Ovary (tissue), 9 donors: ENCODE results near the gene ATXN2. TPM values are rescaled to one million over a fixed set of nuclear protein-coding genes. Genes with fewer than 3 reads are reported as not detected.

Experiments
- DNase-seq, 5 donors: peaks; one replicate each; pipeline ENCODE4 v3.0.0-alpha.2; 2019 to 2020
- H3K27ac ChIP-seq, 2 donors: fragments of 200-600 bp; one replicate each; pipeline versions ENCODE4 v1.5.1 to v1.8.0; 2019 to 2022
- H3K27me3 ChIP-seq: fragments of 200-600 bp; one replicate; pipeline ENCODE4 v1.8.0; 2022
- H3K36me3 ChIP-seq: fragments of 200-600 bp; sonication (generic); one replicate; pipeline ENCODE4 v1.5.1; 2019
- H3K4me1 ChIP-seq: one replicate; pipeline ENCODE4 v1.8.1; 2013; ENCODE audit warnings: mild to moderate bottlenecking, moderate library complexity; ENCODE audit not compliant: insufficient read depth
- H3K4me3 ChIP-seq: fragments of 200-600 bp; sonication (generic); one replicate; pipeline ENCODE4 v1.5.1; 2017
- H3K9me3 ChIP-seq, 2 donors: fragments of 200-600 bp in 1 of 2; sonication (generic) in 1 of 2; one replicate each; pipeline versions ENCODE4 v1.5.1 to v1.8.1; 2013 to 2019; ENCODE audit warnings: mild to moderate bottlenecking in 1 of 2, moderate library complexity in 1 of 2
- CTCF ChIP-seq, 3 donors: fragments of 450-650 bp in 2 of 3; fragments of 200-600 bp in 1 of 3; IDR thresholded peaks; one replicate each; pipeline versions ENCODE4 v1.5.1 to v1.8.0; 2016 to 2022; ENCODE audit warnings: antibody characterized with exemption in 3 of 3, mild to moderate bottlenecking in 1 of 3
- EP300 ChIP-seq: sonication (generic); formaldehyde crosslinking; IDR thresholded peaks from one replicate; pipeline ENCODE4 v1.6.1; 2017; ENCODE audit warnings: antibody characterized with exemption
- POLR2A ChIP-seq: fragments of 450-650 bp; IDR thresholded peaks from one replicate; pipeline ENCODE4 v1.6.1; 2017; ENCODE audit warnings: antibody characterized with exemption, mild to moderate bottlenecking, moderate library complexity
- WGBS, 3 donors: extraction: QIAGEN DNeasy Blood & Tissue Kit in 1 of 3; methylation state at CpG; one replicate each; pipeline versions ENCODE4 v1.1.5 to v1.1.7; 2013 to 2017; 5-methylcytosine and 5-hydroxymethylcytosine counted together
- intact Hi-C, 4 donors: fragments of 100-400 bp; cut with DNase I; formaldehyde crosslinking; loops; one replicate each; pipeline versions ENCODE4 v1.11.0 to v1.15.1; 2022 to 2023
- polyA plus RNA-seq, 2 donors: library from polyadenylated mRNA; stranded (reverse); fragments of 200-250 nt in 1 of 2; fragments of 350-450 nt in 1 of 2; fragmentation: Illumina TruSeq in 1 of 2; extraction: RNeasy Lipid Tissue Mini Kit (QIAGEN cat#74804) in 1 of 2; gene quantifications; one replicate each; pipeline ENCODE4 v1.2.3, GENCODE V29; 2013 to 2014
- total RNA-seq, 7 donors: library from RNA; depleted of rRNA in 2 of 7; stranded (reverse); fragments of >200 nt in 2 of 7; fragmentation: NEBNext Ultra II Directional in 3 of 7; extraction: Animal tissue kit (Norgen Biotek cat#: 25700) in 3 of 7; gene quantifications; one replicate each; pipeline versions ENCODE4 v1.1.0 to v1.2.4, GENCODE V29; 2016 to 2023
- donor health status: DM: no; HTN: no; CAD: no; lungs with moderate emphysema.
- donor health status: DM: no; HTN: no; CAD: no.
- donor health status: Bipolar disorder and iron deficiency.
- donor health status: DM: yes; HTN: yes; CAD: no.
- donor health status: DM: no; HTN: no; CAD: no.
- donor health status: DM: yes; HTN: yes; CAD: no.

Gene ATXN2
- total and polyA plus RNA-seq, 9 donors, result 28.4 to 106 (median 60.9) TPM

- DNase-seq, result no peak
- no peaks in the 10 kb centered on the region for H3K27me3 ChIP-seq
- peaks cover 6% of the 10 kb centered on the region for H3K4me1 ChIP-seq
- H3K4me3 ChIP-seq, result no peak overlapping the region
- intact Hi-C loops, result loop anchor here in 2 of 4 donors (5.0 kb wide), 1 partner anchor 42 kb away; the partner anchor contains the start of gene SH2B3 (in 2 of the 2)
- H3K36me3 ChIP-seq, result no peaks in the 10 kb centered on the region
- no peaks in the 10 kb centered on the region for H3K9me3 ChIP-seq
- H3K27ac ChIP-seq, result no peak overlapping the region
- TF ChIP-seq CTCF (IDR thresholded peaks at IDR 0.05), result no peak
- TF ChIP-seq EP300, result no peak
- no peak for TF ChIP-seq POLR2A
- 80 to 84% (median 81%) methylated on average over 4 of the region's 4 CpGs for WGBS, 3 donors
Measured at GRCh38 chr12:111448846-111449790, 150.0 kb downstream of the ATXN2 start.

GRCh38 chr12:111448266-111448830 is 150.8 kb downstream of the ATXN2 start:
- Histone ChIP-seq H3K27me3 (no peaks in the 10 kb centered on the region), H3K4me1 (peaks cover 6% of the 10 kb centered on the region), H3K27ac (no peak overlapping the region), H3K36me3 (no peaks in the 10 kb centered on the region), H3K9me3 (no peaks in the 10 kb centered on the region), H3K4me3 (no peak overlapping the region)
- DNase-seq, result no peak
- TF ChIP-seq CTCF (IDR thresholded peaks at IDR 0.05), result no peak
- no peak for TF ChIP-seq POLR2A
- no peak for TF ChIP-seq EP300
- intact Hi-C loops, result loop anchor here in 2 of 4 donors (5.0 kb wide), 1 partner anchor 41 kb away; the partner anchor contains the start of gene SH2B3 (in 2 of the 2)
- WGBS, 3 donors, result 77 to 81% (median 79%) methylated on average over 9 of the region's 9 CpGs

GRCh38 chr12:111447571-111448265 is 151.4 kb downstream of the ATXN2 start:
- Histone ChIP-seq H3K36me3 (no peaks in the 10 kb centered on the region), H3K4me1 (peaks cover 6% of the 10 kb centered on the region), H3K27ac (no peak overlapping the region), H3K27me3 (no peaks in the 10 kb centered on the region), H3K4me3 (no peak overlapping the region), H3K9me3 (no peaks in the 10 kb centered on the region)
- intact Hi-C loops, result loop anchor here in 2 of 4 donors (5.0 kb wide), 1 partner anchor 40 kb away; the partner anchor contains the start of gene SH2B3 (in 2 of the 2)
- TF ChIP-seq CTCF (IDR thresholded peaks at IDR 0.05), result no peak
- TF ChIP-seq POLR2A, result no peak
- TF ChIP-seq EP300, result no peak
- 84 to 87% (median 87%) methylated on average over 28 of the region's 28 CpGs for WGBS, 3 donors
- DNase-seq, result no peak
